HepG2 (cell line): ENCODE measurements around the gene TNC. TPM values are rescaled to one million over a fixed set of nuclear protein-coding genes. Genes with fewer than 3 reads are reported as not detected.

Experiments used
- ATAC-seq: fragments of 200-7000 bp; cut with Tn5 transposase; 3 replicates; pipeline ENCODE4 v1.9.1; 2020; ENCODE audit warnings: mild to moderate bottlenecking, moderate library complexity
- BruUV-seq: library from RNA; stranded (reverse); fragments of 400-500 nt; replicated peaks from 2 replicates; lab custom pipeline; 2021; lab: Mats Ljungman, UMichigan
- CTCF ChIA-PET: fragments of 300-600 bp; formaldehyde crosslinking; extraction: SDS; loops from one replicate; lab custom pipeline; 2021; ENCODE audit warnings: low total read pairs, inconsistent platforms, low intra/inter-chr PET ratio; lab: Yijun Ruan, JAX
- POLR2A ChIA-PET: fragments of 350-600 bp; sonication (Branson Sonifier 250); formaldehyde crosslinking; loops from one replicate; lab custom pipeline; 2020; ENCODE audit warnings: antibody characterized with exemption, inconsistent platforms; lab: Yijun Ruan, JAX
- DNase-seq: peaks from one replicate; pipeline ENCODE4 v3.0.0-alpha.2; 2015; ENCODE audit warnings: low spot score
- FAIRE-seq: peaks from 3 replicates; lab custom pipeline; 2011; peaks lifted over from hg19 to GRCh38; lab: Jason Lieb, UNC
- H2AFZ ChIP-seq: one replicate; pipeline ENCODE4 v1.6.1; 2011; ENCODE audit warnings: low read length, inconsistent platforms
- H3K27ac ChIP-seq: fragments of 300-600 bp; 3 replicates; pipeline ENCODE4 v1.8.0; 2011; ENCODE audit warnings: mixed run types, mild to moderate bottlenecking, mixed read lengths, low read length, inconsistent platforms; ENCODE audit not compliant: insufficient read depth; ENCODE audit errors: extremely low read length
- H3K27me3 ChIP-seq, 2 experiments: fragments of 200-600 bp in 1 of 2; 2 replicates in 1 of 2; 3 replicates in 1 of 2; pipeline versions ENCODE4 v1.6.0 to v1.8.0; 2011; ENCODE audit warnings: low read length in 2 of 2, mild to moderate bottlenecking in 2 of 2, moderate library complexity in 2 of 2, inconsistent platforms in 1 of 2; ENCODE audit not compliant: insufficient read depth in 2 of 2, control insufficient read depth in 1 of 2
- H3K36me3 ChIP-seq, 2 experiments: fragments of 200-600 bp in 1 of 2; replicated peaks in 1 of 2; 2 replicates in 1 of 2; 3 replicates in 1 of 2; pipeline versions ENCODE4 v1.5.1 to v1.8.0; 2011; ENCODE audit warnings: low read length in 2 of 2, inconsistent platforms in 1 of 2; ENCODE audit not compliant: insufficient read depth in 2 of 2, control insufficient read depth in 1 of 2
- H3K4me1 ChIP-seq: 2 replicates; pipeline ENCODE4 v1.5.1; 2012; ENCODE audit warnings: low read length, inconsistent platforms; ENCODE audit not compliant: insufficient read depth
- H3K4me2 ChIP-seq: 2 replicates; pipeline ENCODE4 v1.6.0; 2011; ENCODE audit warnings: low read depth, low read length, inconsistent platforms
- H3K4me3 ChIP-seq, 3 experiments: fragments of 200-600 bp in 1 of 3; sonication (generic), shearing (Covaris generic) in 1 of 3; replicated peaks in 1 of 3; 2 replicates each; pipeline ENCODE4 v1.5.1; 2011 to 2016; ENCODE audit warnings: low read length in 3 of 3, inconsistent platforms in 2 of 3, low read depth in 2 of 3, mild to moderate bottlenecking in 2 of 3, control low read depth in 1 of 3, mixed read lengths in 1 of 3; ENCODE audit not compliant: insufficient read depth in 1 of 3
- H3K79me2 ChIP-seq: one replicate; pipeline ENCODE4 v1.6.1; 2011; ENCODE audit warnings: low read length, inconsistent platforms; ENCODE audit not compliant: insufficient read depth
- H3K9ac ChIP-seq: 2 replicates; pipeline ENCODE4 v1.6.0; 2011; ENCODE audit warnings: mild to moderate bottlenecking, low read depth, low read length, inconsistent platforms; ENCODE audit not compliant: insufficient read depth
- H3K9me3 ChIP-seq: 2 replicates; pipeline ENCODE4 v1.5.1; 2012; ENCODE audit warnings: mild to moderate bottlenecking, low read length
- H4K20me1 ChIP-seq: 2 replicates; pipeline ENCODE4 v1.6.0; 2011; ENCODE audit warnings: inconsistent platforms, mild to moderate bottlenecking, low read length, moderate library complexity; ENCODE audit not compliant: insufficient read depth
- KLF13 ChIP-seq: sonication (generic); formaldehyde crosslinking; IDR thresholded peaks from 2 replicates; pipeline ENCODE4 v1.4.0; 2020; ENCODE audit warnings: mild to moderate bottlenecking, missing genetic modification reagents
- MXI1 ChIP-seq: IDR thresholded peaks from 3 replicates; pipeline ENCODE4 v1.6.1; 2012; ENCODE audit warnings: low read depth, low read length, inconsistent platforms, borderline replicate concordance
- MYC ChIP-seq: sonication (generic); formaldehyde crosslinking; IDR thresholded peaks from 2 replicates; pipeline ENCODE4 v1.9.0; 2021; ENCODE audit warnings: missing genetic modification reagents, borderline replicate concordance
- STAT5B ChIP-seq: sonication (generic); formaldehyde crosslinking; IDR thresholded peaks from 2 replicates; pipeline ENCODE4 v1.4.0; 2020; ENCODE audit warnings: missing genetic modification reagents
- TMF1 ChIP-seq: sonication (generic); formaldehyde crosslinking; IDR thresholded peaks from 2 replicates; pipeline ENCODE4 v1.8.1; 2022; ENCODE audit warnings: low read depth, missing genetic modification reagents
- ZNF30 ChIP-seq: sonication (generic); formaldehyde crosslinking; IDR thresholded peaks from 2 replicates; pipeline ENCODE4 v1.5.0; 2020; ENCODE audit warnings: mild to moderate bottlenecking, missing genetic modification reagents
- ZNF564 ChIP-seq: sonication (generic); formaldehyde crosslinking; IDR thresholded peaks from 2 replicates; pipeline ENCODE4 v1.8.1; 2023; ENCODE audit warnings: mild to moderate bottlenecking, missing genetic modification reagents
- WGBS: methylation state at CpG from one replicate; pipeline ENCODE4 v1.1.6; 2017; ENCODE audit warnings: low lambda C conversion rate; 5-methylcytosine and 5-hydroxymethylcytosine counted together
- in situ Hi-C: cut with HindIII; loops from 2 replicates; pipeline ENCODE4 v1.10.0; 2017; ENCODE audit warnings: low pct_unique_long_range_greater_than_20kb; ENCODE audit not compliant: extremely low pct_ligation_motif_present
- intact Hi-C: fragments of 100-400 bp; cut with micrococcal nuclease; formaldehyde crosslinking; loops from one replicate; pipeline ENCODE4 v1.10.0; 2022; ENCODE audit not compliant: unreplicated experiment
- polyA plus RNA-seq, 8 experiments: library from polyadenylated mRNA; depleted of rRNA in 3 of 8; stranded (reverse) in 7 of 8; unstranded in 1 of 8; fragments of >200 nt; fragmentation: Illumina TruSeq in 4 of 8; extraction: Trizol in 4 of 8; gene quantifications; 2 replicates each; pipeline versions ENCODE4 v1.2.1 to v1.2.3, GENCODE V29; 2011 to 2016; ENCODE audit warnings: low read depth in 4 of 8, missing spikeins in 1 of 8, mixed read lengths in 1 of 8; ENCODE audit not compliant: insufficient read depth in 1 of 8
- total RNA-seq, 5 experiments: library from RNA; depleted of rRNA; stranded (reverse); fragments of >200 nt; fragmentation: Illumina TruSeq; extraction: Trizol; gene quantifications; 2 replicates each; pipeline ENCODE4 v1.2.3, GENCODE V29; 2016; ENCODE audit warnings: low read depth in 1 of 5
- TF ChIP-seq, protein P1 (sequence below): sonication (generic); formaldehyde crosslinking; IDR thresholded peaks from 2 replicates; pipeline ENCODE4 v1.8.0; 2022; ENCODE audit warnings: missing genetic modification reagents, mild to moderate bottlenecking, moderate library complexity, borderline replicate concordance
- TF ChIP-seq, protein P2 (sequence below): IDR thresholded peaks from 2 replicates; pipeline ENCODE4 v1.6.1; 2016; ENCODE audit warnings: low read depth

The TNC gene
- total and polyA plus RNA-seq, 2 of the 13 experiments (the other 11 are each of a cell fraction or from before 2014, with no cell fraction given): not detected

DNA sequence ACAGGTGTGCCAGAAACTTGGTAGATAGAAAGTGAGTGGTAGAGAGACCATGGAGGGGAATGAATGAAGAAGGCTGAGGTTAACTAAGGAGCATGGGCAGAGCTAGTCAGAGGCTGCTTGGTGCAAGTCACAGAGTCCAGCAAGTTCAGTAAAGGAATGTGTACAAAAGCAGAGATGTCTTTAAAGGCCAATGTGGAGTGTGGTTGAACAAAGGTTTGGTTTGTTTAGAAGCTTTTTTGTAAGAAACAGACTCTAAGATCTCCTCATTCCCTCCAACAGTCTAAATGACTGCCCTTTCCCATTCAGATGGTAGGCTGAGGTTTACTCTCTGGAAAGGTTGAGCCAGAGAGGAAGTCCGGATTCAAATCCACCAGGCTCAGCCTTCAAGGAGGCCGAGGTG lies 84.2 kb downstream of the TNC start:
- H3K27ac ChIP-seq: no peak overlapping the region
- in situ Hi-C loops (no loop called here), intact Hi-C loops (no loop called here)
- no TSS peak for BruUV-seq
- no peak overlapping the region for H3K4me3 ChIP-seq
- CTCF ChIA-PET: no interaction called here
- no peaks in the 10 kb centered on the region for H4K20me1 ChIP-seq
- no peak overlapping the region for H3K9ac ChIP-seq
- no peak for FAIRE-seq
- no peak for DNase-seq
- no peaks in the 10 kb centered on the region for H3K36me3 ChIP-seq
- no peaks in the 10 kb centered on the region for H3K4me1 ChIP-seq
- no peak overlapping the region for H2AFZ ChIP-seq
- TF ChIP-seq, protein P1, sequence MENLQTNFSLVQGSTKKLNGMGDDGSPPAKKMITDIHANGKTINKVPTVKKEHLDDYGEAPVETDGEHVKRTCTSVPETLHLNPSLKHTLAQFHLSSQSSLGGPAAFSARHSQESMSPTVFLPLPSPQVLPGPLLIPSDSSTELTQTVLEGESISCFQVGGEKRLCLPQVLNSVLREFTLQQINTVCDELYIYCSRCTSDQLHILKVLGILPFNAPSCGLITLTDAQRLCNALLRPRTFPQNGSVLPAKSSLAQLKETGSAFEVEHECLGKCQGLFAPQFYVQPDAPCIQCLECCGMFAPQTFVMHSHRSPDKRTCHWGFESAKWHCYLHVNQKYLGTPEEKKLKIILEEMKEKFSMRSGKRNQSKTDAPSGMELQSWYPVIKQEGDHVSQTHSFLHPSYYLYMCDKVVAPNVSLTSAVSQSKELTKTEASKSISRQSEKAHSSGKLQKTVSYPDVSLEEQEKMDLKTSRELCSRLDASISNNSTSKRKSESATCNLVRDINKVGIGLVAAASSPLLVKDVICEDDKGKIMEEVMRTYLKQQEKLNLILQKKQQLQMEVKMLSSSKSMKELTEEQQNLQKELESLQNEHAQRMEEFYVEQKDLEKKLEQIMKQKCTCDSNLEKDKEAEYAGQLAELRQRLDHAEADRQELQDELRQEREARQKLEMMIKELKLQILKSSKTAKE (CRISPR knock-in tag): no peak
- no peaks in the 10 kb centered on the region for H3K79me2 ChIP-seq
- H3K9me3 ChIP-seq: no peaks in the 10 kb centered on the region
- 0% methylated on average over 2 of the region's 2 CpGs for WGBS
- H3K27me3 ChIP-seq: no peaks in the 10 kb centered on the region
- no peak for ATAC-seq
- H3K4me2 ChIP-seq: no peak overlapping the region
- POLR2A ChIA-PET: no interaction called here

DNA sequence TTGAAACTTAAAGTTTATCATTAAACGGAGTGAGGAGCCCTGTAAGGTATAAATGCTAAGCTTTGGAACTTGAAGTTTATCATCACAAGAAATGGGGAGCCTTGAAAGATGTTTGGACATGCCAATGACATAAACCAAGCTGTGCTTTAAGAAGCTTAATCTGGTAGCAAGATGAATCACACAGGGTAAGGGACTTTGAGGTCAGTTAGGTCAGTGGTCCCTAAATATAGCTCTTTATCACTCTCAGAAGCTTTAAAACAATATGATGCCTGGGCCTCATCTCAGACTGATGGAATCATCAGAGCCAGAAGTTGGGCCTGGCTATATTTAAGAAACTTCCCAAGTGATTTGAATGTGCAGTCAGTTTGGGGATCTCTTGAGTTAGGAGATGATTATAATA lies 85.7 kb downstream of the TNC start:
- no peak overlapping the region for H3K4me2 ChIP-seq
- H3K27me3 ChIP-seq: no peaks in the 10 kb centered on the region
- no peak for TF ChIP-seq TMF1
- TF ChIP-seq ZNF564 (CRISPR knock-in tag): no peak
- no peak for TF ChIP-seq STAT5B
- TF ChIP-seq ZNF30 (CRISPR knock-in tag): no peak
- no peak for TF ChIP-seq MYC (CRISPR knock-in tag)
- TF ChIP-seq MXI1: no peak
- TF ChIP-seq, protein P2, sequence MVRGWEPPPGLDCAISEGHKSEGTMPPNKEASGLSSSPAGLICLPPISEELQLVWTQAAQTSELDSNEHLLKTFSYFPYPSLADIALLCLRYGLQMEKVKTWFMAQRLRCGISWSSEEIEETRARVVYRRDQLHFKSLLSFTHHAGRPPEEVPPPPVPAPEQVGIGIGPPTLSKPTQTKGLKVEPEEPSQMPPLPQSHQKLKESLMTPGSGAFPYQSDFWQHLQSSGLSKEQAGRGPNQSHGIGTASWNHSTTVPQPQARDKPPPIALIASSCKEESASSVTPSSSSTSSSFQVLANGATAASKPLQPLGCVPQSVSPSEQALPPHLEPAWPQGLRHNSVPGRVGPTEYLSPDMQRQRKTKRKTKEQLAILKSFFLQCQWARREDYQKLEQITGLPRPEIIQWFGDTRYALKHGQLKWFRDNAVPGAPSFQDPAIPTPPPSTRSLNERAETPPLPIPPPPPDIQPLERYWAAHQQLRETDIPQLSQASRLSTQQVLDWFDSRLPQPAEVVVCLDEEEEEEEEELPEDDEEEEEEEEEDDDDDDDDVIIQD: no peak
- no peak for TF ChIP-seq KLF13 (CRISPR knock-in tag)
- 4% methylated on average over 1 of the region's 1 CpG for WGBS
- intact Hi-C loops: no loop called here
- no peaks in the 10 kb centered on the region for H3K4me1 ChIP-seq
- no peaks in the 10 kb centered on the region for H3K36me3 ChIP-seq
- H3K27ac ChIP-seq: no peak overlapping the region
- no peaks in the 10 kb centered on the region for H4K20me1 ChIP-seq
- no peak overlapping the region for H3K4me3 ChIP-seq
- H2AFZ ChIP-seq: no peak overlapping the region
- FAIRE-seq (no peak), DNase-seq (no peak), ATAC-seq (no peak)
- ChIA-PET CTCF (no interaction called here), POLR2A (no interaction called here)
- no peaks in the 10 kb centered on the region for H3K9me3 ChIP-seq
- no peak overlapping the region for H3K9ac ChIP-seq
- BruUV-seq: no TSS peak
- in situ Hi-C loops: no loop called here
- no peaks in the 10 kb centered on the region for H3K79me2 ChIP-seq
